Measurements from ENCODE around the gene ARHGAP42.

GRCh38 chr11:101008961-101009689 lies 322.0 kb downstream of the ARHGAP42 start:
- TF ChIP-seq, protein P1, sequence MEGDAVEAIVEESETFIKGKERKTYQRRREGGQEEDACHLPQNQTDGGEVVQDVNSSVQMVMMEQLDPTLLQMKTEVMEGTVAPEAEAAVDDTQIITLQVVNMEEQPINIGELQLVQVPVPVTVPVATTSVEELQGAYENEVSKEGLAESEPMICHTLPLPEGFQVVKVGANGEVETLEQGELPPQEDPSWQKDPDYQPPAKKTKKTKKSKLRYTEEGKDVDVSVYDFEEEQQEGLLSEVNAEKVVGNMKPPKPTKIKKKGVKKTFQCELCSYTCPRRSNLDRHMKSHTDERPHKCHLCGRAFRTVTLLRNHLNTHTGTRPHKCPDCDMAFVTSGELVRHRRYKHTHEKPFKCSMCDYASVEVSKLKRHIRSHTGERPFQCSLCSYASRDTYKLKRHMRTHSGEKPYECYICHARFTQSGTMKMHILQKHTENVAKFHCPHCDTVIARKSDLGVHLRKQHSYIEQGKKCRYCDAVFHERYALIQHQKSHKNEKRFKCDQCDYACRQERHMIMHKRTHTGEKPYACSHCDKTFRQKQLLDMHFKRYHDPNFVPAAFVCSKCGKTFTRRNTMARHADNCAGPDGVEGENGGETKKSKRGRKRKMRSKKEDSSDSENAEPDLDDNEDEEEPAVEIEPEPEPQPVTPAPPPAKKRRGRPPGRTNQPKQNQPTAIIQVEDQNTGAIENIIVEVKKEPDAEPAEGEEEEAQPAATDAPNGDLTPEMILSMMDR (conservative IDR thresholded peaks at IDR 0.05; ENCODE audit: low read depth, low read length) = no peak
- no peak for TF ChIP-seq EZH2 (IDR thresholded peaks at IDR 0.05; ENCODE audit: borderline replicate concordance, low read depth, low read length, poor library complexity, severe bottlenecking)

Measured in A673 (cell line).